Tibial artery (tissue), 4 donors: Measurements from ENCODE around the gene TMEM88.

ENCODE experiments used
- DNase-seq, 2 donors: peaks; one replicate each; pipeline ENCODE4 v3.0.0-alpha.2; 2019
- H3K27ac ChIP-seq, 2 donors: fragments of 200-600 bp; sonication (generic) in 1 of 2; 1 replicate in 1 of 2; 2 replicates in 1 of 2; pipeline ENCODE4 v1.5.1; 2018 to 2019; ENCODE audit warnings: mild to moderate bottlenecking in 1 of 2
- H3K27me3 ChIP-seq, 2 donors: fragments of 200-600 bp; sonication (generic) in 1 of 2; one replicate each; pipeline versions ENCODE4 v1.5.1 to v1.6.0; 2016 to 2019
- H3K36me3 ChIP-seq, 3 donors: fragments of 200-600 bp; sonication (generic) in 2 of 3; one replicate each; pipeline ENCODE4 v1.5.1; 2016 to 2019; ENCODE audit warnings: mild to moderate bottlenecking in 2 of 3
- H3K4me1 ChIP-seq, 4 donors: fragments of 200-600 bp; sonication (generic) in 2 of 4; 1 replicate in 3 of 4; 2 replicates in 1 of 4; pipeline ENCODE4 v1.5.1; 2016 to 2019
- H3K4me3 ChIP-seq, 2 donors: fragments of 200-600 bp; sonication (generic) in 1 of 2; 1 replicate in 1 of 2; 2 replicates in 1 of 2; pipeline ENCODE4 v1.5.1; 2018 to 2019; ENCODE audit warnings: mild to moderate bottlenecking in 2 of 2
- H3K9me3 ChIP-seq, 3 donors: fragments of 200-600 bp; sonication (generic) in 1 of 3; one replicate each; pipeline ENCODE4 v1.5.1; 2016 to 2019
- CTCF ChIP-seq, 2 experiments: fragments of 200-600 bp in 1 of 2; fragments of 450-650 bp in 1 of 2; IDR thresholded peaks; one replicate each; pipeline ENCODE4 v1.5.1; 2017 to 2019; ENCODE audit warnings: antibody characterized with exemption in 2 of 2, mild to moderate bottlenecking in 1 of 2, moderate library complexity in 1 of 2
- intact Hi-C: fragments of 100-400 bp; cut with DNase I; formaldehyde crosslinking; loops from one replicate; pipeline ENCODE4 v1.15.0; 2023; ENCODE audit warnings: low total_unique reads

Gene TMEM88

GRCh38 chr17:7893187-7893880 lies 38.5 kb downstream of the TMEM88 start:
- no peak overlapping the region for H3K4me3 ChIP-seq
- H3K9me3 ChIP-seq: no peaks in the 10 kb centered on the region
- no peak overlapping the region for H3K27ac ChIP-seq
- DNase-seq: no peak
- no peaks in the 10 kb centered on the region for H3K27me3 ChIP-seq
- no peak for TF ChIP-seq CTCF (IDR thresholded peaks at IDR 0.05)
- intact Hi-C loops: no loop called here
- peaks cover 7 to 18% (median 16%) of the 10 kb centered on the region in 4 donors for H3K4me1 ChIP-seq
- H3K36me3 ChIP-seq: peaks cover 11 to 63% (median 39%) of the 10 kb centered on the region in 3 donors

GRCh38 chr17:7894226-7894625 lies 39.4 kb downstream of the TMEM88 start:
- Histone ChIP-seq H3K9me3 (no peaks in the 10 kb centered on the region), H3K27me3 (no peaks in the 10 kb centered on the region), H3K36me3 (peaks cover 15 to 72% (median 48%) of the 10 kb centered on the region in 3 donors), H3K27ac (no peak overlapping the region), H3K4me3 (no peak overlapping the region), H3K4me1 (peaks cover 2 to 9% (median 7%) of the 10 kb centered on the region in 4 donors)
- no peak for DNase-seq
- intact Hi-C loops: no loop called here
- no peak for TF ChIP-seq CTCF (IDR thresholded peaks at IDR 0.05)

GRCh38 chr17:7894866-7895265 lies 40.0 kb downstream of the TMEM88 start:
- no peak for DNase-seq
- Histone ChIP-seq H3K4me1 (peaks cover 0 to 3% (median under 1%) of the 10 kb centered on the region in 4 donors), H3K9me3 (no peaks in the 10 kb centered on the region), H3K27ac (no peak overlapping the region), H3K36me3 (peaks cover 22 to 78% (median 50%) of the 10 kb centered on the region in 3 donors), H3K27me3 (no peaks in the 10 kb centered on the region), H3K4me3 (no peak overlapping the region)
- no peak for TF ChIP-seq CTCF (IDR thresholded peaks at IDR 0.05)
- intact Hi-C loops: loop anchor here (5.0 kb wide), 1 partner anchor 33 kb away; no protein-coding TSS in a partner anchor

GRCh38 chr17:7897090-7897489 lies 42.2 kb downstream of the TMEM88 start:
- H3K4me1 ChIP-seq: no peaks in the 10 kb centered on the region
- H3K27ac ChIP-seq: no peak overlapping the region
- H3K27me3 ChIP-seq: no peaks in the 10 kb centered on the region
- peaks cover 26 to 87% (median 60%) of the 10 kb centered on the region in 3 donors for H3K36me3 ChIP-seq
- no peak for DNase-seq
- H3K4me3 ChIP-seq: no peak overlapping the region
- TF ChIP-seq CTCF (IDR thresholded peaks at IDR 0.05): no peak
- intact Hi-C loops: loop anchor here (5.0 kb wide), 1 partner anchor 35 kb away; no protein-coding TSS in a partner anchor
- H3K9me3 ChIP-seq: no peaks in the 10 kb centered on the region

- Histone ChIP-seq H3K4me3 (no peak overlapping the region), H3K27me3 (no peaks in the 10 kb centered on the region), H3K9me3 (no peaks in the 10 kb centered on the region), H3K36me3 (peaks cover 26 to 92% (median 61%) of the 10 kb centered on the region in 3 donors), H3K27ac (no peak overlapping the region), H3K4me1 (no peaks in the 10 kb centered on the region)
- TF ChIP-seq CTCF (IDR thresholded peaks at IDR 0.05): peak; percentile 34 to 55
- intact Hi-C loops: loop anchor here (5.0 kb wide), 1 partner anchor 35 kb away; no protein-coding TSS in a partner anchor
- DNase-seq: no peak
Observed at GRCh38 chr17:7897773-7898172, 42.9 kb downstream of the TMEM88 start.
